ENCODE measurements around the gene STRBP.

GRCh38 chr9:123255718-123256117 is 12.7 kb downstream of the STRBP start:
- TF ChIP-seq FOXP2 (optimal IDR thresholded peaks at IDR 0.05; ENCODE audit: borderline replicate concordance, extremely low read depth, extremely low read length, insufficient read depth): no peak
- no peak for TF ChIP-seq SIN3A (IDR thresholded peaks at IDR 0.05; ENCODE audit: borderline replicate concordance, insufficient read depth, low read length)

Measured in PFSK-1 (cell line).